ENCODE results near the gene SLC35E4. TPM values are rescaled to one million over a fixed set of nuclear protein-coding genes. Genes with fewer than 3 reads are reported as not detected.
"Not testable (repeated sequence)": the region's sequence is repeated elsewhere in the genome, so short reads cannot be mapped to it uniquely, and the experiment has no call there.

SLC35E4 gene
- total RNA-seq, 2 donors from 2014 or later, result 4.6 to 10.5 TPM

- no peak for DNase-seq (ENCODE audit: low spot score)
- no peaks in the 10 kb centered on the region for H3K9me3 ChIP-seq
- whole genome bisulfite sequencing, result 74% methylated on average over 4 of the region's 4 CpGs
Observed at GRCh38 chr22:30628491-30628890, 7.1 kb upstream of the SLC35E4 start.

GRCh38 chr22:30631469-30631868, 4.1 kb upstream of the SLC35E4 start:
- H3K4me3 ChIP-seq; H3K27ac ChIP-seq; DNase-seq (ENCODE audit: low spot score); intact Hi-C loops (cut with DNase I); H3K27me3 ChIP-seq (replicated peaks; ENCODE audit: insufficient read depth); H3K36me3 ChIP-seq; H3K9me3 ChIP-seq; H3K4me1 ChIP-seq (replicated peaks): not testable (repeated sequence)
- 95% methylated on average over 25 of the region's 31 CpGs for WGBS

More at GRCh38 chr22:30628491-30628890, 7.1 kb upstream of the SLC35E4 start:
- Histone ChIP-seq H3K27ac (no peak overlapping the region), H3K4me3 (no peak overlapping the region), H3K36me3 (no peaks in the 10 kb centered on the region), H3K27me3 (replicated peaks; ENCODE audit: insufficient read depth) (no peaks in the 10 kb centered on the region), H3K4me1 (replicated peaks) (no peaks in the 10 kb centered on the region)
- intact Hi-C loops (cut with DNase I), result loop anchor here (5.0 kb wide), 1 partner anchor 289 kb away; no protein-coding TSS in a partner anchor
- no peak for TF ChIP-seq POLR2AphosphoS5 (IDR thresholded peaks at IDR 0.05)
- no peak for TF ChIP-seq POLR2A (IDR thresholded peaks at IDR 0.05)
- no peak for TF ChIP-seq CTCF (IDR thresholded peaks at IDR 0.05)

- DNase-seq (ENCODE audit: low spot score), result peak; percentile 80
- WGBS, result 14% methylated on average over 27 of the region's 29 CpGs
- peak overlapping the region in 1 of 2 donors; percentile 53 for H3K4me3 ChIP-seq
- H3K4me1 ChIP-seq (replicated peaks), result peaks cover 14% of the 10 kb centered on the region
- intact Hi-C loops (cut with DNase I), result loop anchor here (2.0 kb wide), 1 partner anchor 120 kb away; no protein-coding TSS in a partner anchor
- no peaks in the 10 kb centered on the region for H3K27me3 ChIP-seq (replicated peaks; ENCODE audit: insufficient read depth)
- no peaks in the 10 kb centered on the region for H3K9me3 ChIP-seq
- peak overlapping the region; percentile 79 to 82 for H3K27ac ChIP-seq
- H3K36me3 ChIP-seq, result no peaks in the 10 kb centered on the region
- no peak for TF ChIP-seq POLR2A (IDR thresholded peaks at IDR 0.05)
- TF ChIP-seq POLR2AphosphoS5 (IDR thresholded peaks at IDR 0.05), result peak; percentile 77
- TF ChIP-seq CTCF (IDR thresholded peaks at IDR 0.05), result peak; percentile 90 to 98 (median 97)
Observed at GRCh38 chr22:30634471-30635233, 929 bp upstream of the SLC35E4 start.

- DNase-seq (ENCODE audit: low spot score), result peak; percentile 7
- peaks cover 14% of the 10 kb centered on the region for H3K4me1 ChIP-seq (replicated peaks)
- intact Hi-C loops (cut with DNase I), result no loop called here
- H3K27me3 ChIP-seq (replicated peaks; ENCODE audit: insufficient read depth), result no peaks in the 10 kb centered on the region
- peak overlapping the region; percentile 79 to 82 for H3K27ac ChIP-seq
- H3K36me3 ChIP-seq, result no peaks in the 10 kb centered on the region
- 30% methylated on average over 33 of the region's 45 CpGs for WGBS
- H3K9me3 ChIP-seq, result no peaks in the 10 kb centered on the region
- no peak for TF ChIP-seq CTCF (IDR thresholded peaks at IDR 0.05)
- no peak for TF ChIP-seq POLR2A (IDR thresholded peaks at IDR 0.05)
- TF ChIP-seq POLR2AphosphoS5 (IDR thresholded peaks at IDR 0.05), result no peak
- peak overlapping the region; percentile 53 to 61 for H3K4me3 ChIP-seq
Observed at GRCh38 chr22:30636226-30637077, 871 bp downstream of the SLC35E4 start.

- Histone ChIP-seq H3K27ac (no peak overlapping the region), H3K4me3 (no peak overlapping the region), H3K27me3 (replicated peaks; ENCODE audit: insufficient read depth) (no peaks in the 10 kb centered on the region), H3K9me3 (no peaks in the 10 kb centered on the region), H3K4me1 (replicated peaks) (peaks cover 14% of the 10 kb centered on the region), H3K36me3 (no peaks in the 10 kb centered on the region)
- DNase-seq (ENCODE audit: low spot score), result no peak
- TF ChIP-seq POLR2A (IDR thresholded peaks at IDR 0.05) (no peak), CTCF (IDR thresholded peaks at IDR 0.05) (no peak), POLR2AphosphoS5 (IDR thresholded peaks at IDR 0.05) (no peak)
- intact Hi-C loops (cut with DNase I), result no loop called here
- WGBS, result 54% methylated on average over 1 of the region's 1 CpG
Observed at GRCh38 chr22:30637701-30638114, 2.1 kb downstream of the SLC35E4 start.
